Kidney (tissue), 14 donors: ENCODE data around the gene MYL10. TPM values are rescaled to one million over a fixed set of nuclear protein-coding genes. Genes with fewer than 3 reads are reported as not detected.

Experiments used
- DNase-seq, 5 donors: peaks; one replicate each; pipeline ENCODE4 v3.0.0-alpha.2; 2013 to 2020
- FAIRE-seq: peaks from 2 replicates; lab custom pipeline; 2012; peaks lifted over from hg19 to GRCh38; lab: Jason Lieb, UNC
- H3K27ac ChIP-seq, 2 donors: one replicate each; pipeline ENCODE4 v1.7.0; 2013; ENCODE audit warnings: low read depth in 2 of 2, low read length in 2 of 2, inconsistent platforms in 1 of 2
- H3K27me3 ChIP-seq: one replicate; pipeline ENCODE4 v1.7.1; 2013; ENCODE audit warnings: low read length, inconsistent platforms; ENCODE audit not compliant: control insufficient read depth, insufficient read depth
- H3K36me3 ChIP-seq, 3 donors: one replicate each; pipeline versions ENCODE4 v1.7.0 to v1.7.1; 2013; ENCODE audit warnings: low read length in 3 of 3, control low read depth in 1 of 3, inconsistent platforms in 1 of 3; ENCODE audit not compliant: insufficient read depth in 3 of 3, control insufficient read depth in 2 of 3
- H3K4me1 ChIP-seq, 3 donors: one replicate each; pipeline versions ENCODE4 v1.7.0 to v1.7.1; 2013; ENCODE audit warnings: low read length in 3 of 3, inconsistent platforms in 1 of 3, low read depth in 1 of 3; ENCODE audit not compliant: control insufficient read depth in 2 of 3, insufficient read depth in 2 of 3
- H3K4me3 ChIP-seq, 3 donors: one replicate each; pipeline versions ENCODE4 v1.7.0 to v1.8.1; 2013; ENCODE audit warnings: low read length in 3 of 3, control low read depth in 1 of 3, inconsistent platforms in 1 of 3
- H3K9ac ChIP-seq, 3 donors: one replicate each; pipeline versions ENCODE4 v1.7.0 to v1.7.1; 2013; ENCODE audit warnings: low read length in 3 of 3, control low read depth in 1 of 3, inconsistent platforms in 1 of 3
- H3K9me3 ChIP-seq, 3 donors: one replicate each; pipeline versions ENCODE4 v1.7.0 to v1.7.1; 2013; ENCODE audit warnings: low read length in 3 of 3, control low read depth in 1 of 3, inconsistent platforms in 1 of 3; ENCODE audit not compliant: control insufficient read depth in 2 of 3, insufficient read depth in 1 of 3
- intact Hi-C: fragments of 100-400 bp; cut with DNase I; formaldehyde crosslinking; loops from one replicate; pipeline ENCODE4 v1.11.1; 2022
- polyA plus RNA-seq: library from polyadenylated mRNA; stranded (reverse); fragments of 350-450 nt; fragmentation: Illumina TruSeq; extraction: RNeasy Lipid Tissue Mini Kit (QIAGEN cat#74804); gene quantifications from one replicate; pipeline ENCODE4 v1.2.3, GENCODE V29; 2014; ENCODE audit warnings: low read depth, low replicate concordance; ENCODE audit not compliant: insufficient read depth
- total RNA-seq: library from RNA; stranded (reverse); fragmentation: NEBNext Ultra II Directional; extraction: Animal tissue kit (Norgen Biotek cat#: 25700); gene quantifications from one replicate; pipeline ENCODE4 v1.2.1, GENCODE V29; 2021
- TF ChIP-seq, protein P1 (sequence below): IDR thresholded peaks from 3 replicates; pipeline ENCODE4 v1.5.1; 2012; ENCODE audit warnings: mild to moderate bottlenecking, moderate library complexity, borderline replicate concordance; ENCODE audit not compliant: insufficient read depth; ENCODE audit errors: extremely low read depth
- donor health status: control.
- donor health status: control.
- donor health status: control.
- donor health status: control.
- donor health status: control.
- donor health status: DM: yes; HTN: yes; CAD: no.
- donor health status: Normal renal cell carcinoma (clear cell type).

MYL10 gene
- total and polyA plus RNA-seq, 2 donors from 2014 or later, result not detected

DNA sequence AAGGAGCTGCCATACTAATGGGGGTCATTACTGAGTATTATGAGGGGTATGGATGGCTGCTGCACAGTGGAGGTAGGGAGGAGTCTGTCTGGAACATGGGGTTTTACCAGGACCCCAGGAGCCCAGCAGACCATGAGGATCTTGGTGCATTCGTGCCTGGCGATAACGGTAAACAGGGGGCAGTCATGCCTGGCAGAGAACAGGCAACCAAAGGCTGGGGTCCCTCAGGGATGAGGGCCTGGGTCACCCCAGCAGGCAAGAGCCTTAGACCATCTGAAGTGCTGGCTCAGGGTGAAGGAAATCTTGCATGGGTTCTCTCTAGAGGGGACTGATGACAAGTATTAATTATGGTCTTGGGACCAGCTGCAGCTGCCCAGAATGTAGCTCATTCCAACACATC, 46.1 kb downstream of the MYL10 start:
- H3K9me3 ChIP-seq, result no peaks in the 10 kb centered on the region
- no peaks in the 10 kb centered on the region for H3K36me3 ChIP-seq
- TF ChIP-seq, protein P1, sequence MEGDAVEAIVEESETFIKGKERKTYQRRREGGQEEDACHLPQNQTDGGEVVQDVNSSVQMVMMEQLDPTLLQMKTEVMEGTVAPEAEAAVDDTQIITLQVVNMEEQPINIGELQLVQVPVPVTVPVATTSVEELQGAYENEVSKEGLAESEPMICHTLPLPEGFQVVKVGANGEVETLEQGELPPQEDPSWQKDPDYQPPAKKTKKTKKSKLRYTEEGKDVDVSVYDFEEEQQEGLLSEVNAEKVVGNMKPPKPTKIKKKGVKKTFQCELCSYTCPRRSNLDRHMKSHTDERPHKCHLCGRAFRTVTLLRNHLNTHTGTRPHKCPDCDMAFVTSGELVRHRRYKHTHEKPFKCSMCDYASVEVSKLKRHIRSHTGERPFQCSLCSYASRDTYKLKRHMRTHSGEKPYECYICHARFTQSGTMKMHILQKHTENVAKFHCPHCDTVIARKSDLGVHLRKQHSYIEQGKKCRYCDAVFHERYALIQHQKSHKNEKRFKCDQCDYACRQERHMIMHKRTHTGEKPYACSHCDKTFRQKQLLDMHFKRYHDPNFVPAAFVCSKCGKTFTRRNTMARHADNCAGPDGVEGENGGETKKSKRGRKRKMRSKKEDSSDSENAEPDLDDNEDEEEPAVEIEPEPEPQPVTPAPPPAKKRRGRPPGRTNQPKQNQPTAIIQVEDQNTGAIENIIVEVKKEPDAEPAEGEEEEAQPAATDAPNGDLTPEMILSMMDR, result no peak
- H3K27ac ChIP-seq, result no peak overlapping the region
- no peak overlapping the region for H3K9ac ChIP-seq
- intact Hi-C loops, result no loop called here
- FAIRE-seq (no peak), DNase-seq (peak in 1 of 5 donors; percentile 19)
- H3K4me1 ChIP-seq, result no peaks in the 10 kb centered on the region
- H3K27me3 ChIP-seq, result no peaks in the 10 kb centered on the region
- no peak overlapping the region for H3K4me3 ChIP-seq

DNA sequence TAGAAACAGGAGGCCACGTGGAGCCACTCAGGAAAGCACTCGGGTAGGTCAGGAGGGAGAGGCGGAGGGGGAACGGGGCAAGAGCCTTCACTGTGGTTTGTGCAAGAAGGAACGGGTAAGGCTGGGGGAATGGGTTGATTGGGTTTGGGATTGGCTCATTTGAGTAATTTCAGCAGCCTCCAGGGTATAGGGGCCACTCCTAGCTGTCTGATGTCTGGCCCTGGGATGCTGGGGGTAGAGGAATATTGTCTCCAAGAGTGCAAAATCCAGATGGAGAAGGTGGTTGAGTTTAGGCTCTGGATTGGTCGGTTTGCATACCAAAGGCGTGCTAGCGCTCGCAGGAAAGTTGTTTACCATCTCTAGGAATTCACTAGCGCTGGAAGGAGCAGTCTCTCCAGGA, 47.2 kb downstream of the MYL10 start:
- intact Hi-C loops, result no loop called here
- Histone ChIP-seq H3K4me3 (no peak overlapping the region), H3K9ac (no peak overlapping the region), H3K9me3 (peaks cover 0 to 3% (median 1%) of the 10 kb centered on the region in 3 donors), H3K36me3 (no peaks in the 10 kb centered on the region), H3K4me1 (no peaks in the 10 kb centered on the region), H3K27me3 (no peaks in the 10 kb centered on the region), H3K27ac (no peak overlapping the region)
- DNase-seq, result peak in 1 of 5 donors; percentile 11
- TF ChIP-seq, protein P1, result no peak
- FAIRE-seq, result no peak

DNA sequence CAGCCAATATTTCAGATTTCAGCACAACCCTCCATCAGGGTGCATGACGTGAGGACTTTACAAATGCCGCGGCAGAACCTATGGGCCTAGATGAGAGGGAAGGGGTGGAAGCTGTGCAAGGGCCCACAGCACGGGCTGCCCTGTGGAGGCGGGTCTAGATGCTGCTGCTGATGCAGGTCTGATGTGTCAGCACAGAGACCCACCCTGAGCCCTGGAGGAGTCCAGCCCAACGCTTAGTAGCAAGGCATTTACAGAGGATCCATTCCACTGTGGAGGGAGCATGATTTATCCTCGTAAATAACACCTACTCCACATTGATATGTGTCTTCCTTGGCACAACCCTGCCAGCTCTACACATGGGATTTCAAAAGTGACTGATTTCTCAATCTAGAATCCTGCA, 48.5 kb downstream of the MYL10 start:
- TF ChIP-seq, protein P1, result no peak
- Histone ChIP-seq H3K4me1 (no peaks in the 10 kb centered on the region), H3K27me3 (no peaks in the 10 kb centered on the region), H3K36me3 (no peaks in the 10 kb centered on the region), H3K9me3 (peaks cover 0 to 6% (median 2%) of the 10 kb centered on the region in 3 donors), H3K27ac (no peak overlapping the region), H3K4me3 (no peak overlapping the region), H3K9ac (no peak overlapping the region)
- no peak for FAIRE-seq
- intact Hi-C loops, result no loop called here
- peak in 1 of 5 donors; percentile 7 for DNase-seq

DNA sequence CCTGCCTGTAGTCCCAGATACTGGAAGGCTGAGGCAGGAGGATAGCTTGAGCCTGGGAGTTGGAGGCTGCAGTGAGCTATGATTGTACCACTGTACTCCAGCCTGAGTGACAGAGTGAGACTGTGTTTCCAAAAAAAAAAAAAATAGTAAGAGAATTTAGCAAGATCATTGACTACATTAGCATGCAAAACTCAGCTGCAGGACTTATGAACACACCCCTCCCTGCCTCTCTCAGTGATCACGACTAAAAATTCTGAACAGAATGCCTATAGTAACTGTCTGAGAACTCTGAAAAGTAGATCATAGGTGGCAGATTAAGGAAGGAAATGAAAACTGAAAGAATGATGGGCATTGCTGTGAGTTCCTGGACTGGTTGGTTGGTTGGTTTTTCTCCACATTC, 50.5 kb downstream of the MYL10 start:
- intact Hi-C loops, result no loop called here
- DNase-seq (no peak), FAIRE-seq (no peak)
- no peak overlapping the region for H3K27ac ChIP-seq
- TF ChIP-seq, protein P1, result no peak
- no peaks in the 10 kb centered on the region for H3K36me3 ChIP-seq
- no peaks in the 10 kb centered on the region for H3K27me3 ChIP-seq
- no peak overlapping the region for H3K4me3 ChIP-seq
- H3K9me3 ChIP-seq, result peaks cover 0 to 6% (median 2%) of the 10 kb centered on the region in 3 donors
- H3K9ac ChIP-seq, result no peak overlapping the region
- no peaks in the 10 kb centered on the region for H3K4me1 ChIP-seq
